HG03432 (cell line): ENCODE measurements around the gene RIOK1.

ENCODE experiments used
- ATAC-seq: cut with Tn5 transposase; IDR thresholded peaks from one replicate; pipeline ENCODE4 v1.9.1; 2021; ENCODE audit warnings: mild to moderate bottlenecking, moderate library complexity; ENCODE audit not compliant: unreplicated experiment

The RIOK1 gene

DNA sequence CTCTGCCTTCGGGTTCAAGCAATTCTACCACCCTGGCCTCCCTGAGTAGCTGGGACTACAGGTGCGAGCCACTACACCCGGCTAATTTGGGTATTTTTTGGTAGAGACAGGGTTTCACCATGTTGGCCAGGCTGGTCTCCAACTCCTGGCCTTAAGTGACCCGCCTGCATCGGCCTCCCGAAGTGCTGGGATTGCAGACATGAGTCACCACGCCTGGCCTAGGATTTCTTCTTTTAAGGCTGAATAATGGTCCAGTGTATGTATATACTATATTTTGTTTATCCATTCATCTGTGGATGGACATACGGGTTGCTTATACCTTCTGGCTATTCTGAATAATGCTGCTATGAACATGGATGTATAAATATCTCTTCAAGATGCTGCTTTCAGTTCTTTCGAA lies 17.1 kb downstream of the RIOK1 start:
- no peak for ATAC-seq

DNA sequence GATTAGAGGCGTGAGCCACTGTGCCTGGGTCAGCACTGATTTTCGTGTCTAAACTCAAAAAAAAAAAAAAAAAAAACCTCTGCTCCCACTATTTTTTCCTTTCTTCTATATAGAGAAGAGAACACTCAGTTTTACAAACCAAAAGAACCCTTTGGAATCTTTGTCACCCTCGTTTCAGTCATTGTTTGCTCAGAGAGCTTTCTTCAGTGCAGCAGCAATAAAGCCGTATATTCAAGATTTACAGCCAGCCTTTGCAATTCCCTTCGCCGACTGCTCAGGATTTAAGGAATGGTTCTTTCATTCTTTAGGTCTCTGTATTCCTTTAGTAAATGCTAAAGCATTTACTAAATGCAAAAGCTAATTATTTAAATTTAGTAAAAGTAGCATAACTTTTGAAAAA lies 20.1 kb downstream of the RIOK1 start:
- ATAC-seq = no peak

DNA sequence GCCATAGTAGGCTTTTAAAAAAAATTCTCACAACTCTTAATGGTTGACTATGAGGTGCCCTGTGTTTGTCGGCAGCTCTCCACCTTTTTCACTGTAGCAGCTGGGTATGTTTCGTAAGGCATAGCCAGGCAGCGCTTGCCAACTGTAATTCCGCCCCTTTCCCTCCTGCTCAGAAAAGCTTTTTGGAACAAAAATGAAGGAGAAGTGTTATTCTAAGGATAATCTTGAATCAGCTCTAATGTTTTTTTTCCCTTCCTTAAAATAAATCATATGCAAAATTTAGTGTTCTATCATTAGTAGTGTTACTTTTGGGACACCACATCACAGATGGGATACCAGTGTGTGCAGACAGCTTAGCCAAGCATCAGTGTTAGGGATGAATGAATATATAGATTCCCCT lies 21.2 kb downstream of the RIOK1 start:
- ATAC-seq = no peak

DNA sequence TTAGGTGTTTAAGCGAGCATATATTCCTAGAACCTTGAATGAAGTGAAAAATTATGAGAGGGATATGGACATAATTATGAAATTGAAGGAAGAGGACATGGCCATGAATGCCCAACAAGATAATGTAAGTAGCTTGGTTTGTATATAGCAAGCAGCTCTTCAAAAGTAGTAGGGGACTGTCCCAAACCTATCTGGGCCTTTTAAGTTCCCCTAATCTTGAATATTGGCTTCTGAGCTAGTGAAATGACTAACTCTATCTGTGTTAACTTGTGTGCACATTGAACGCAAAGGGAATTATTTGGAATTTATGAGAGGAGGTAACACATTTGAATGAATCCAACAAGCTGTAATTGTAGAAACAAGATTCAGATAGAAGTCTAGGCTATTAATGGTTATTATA lies 21.7 kb downstream of the RIOK1 start:
- ATAC-seq = no peak

DNA sequence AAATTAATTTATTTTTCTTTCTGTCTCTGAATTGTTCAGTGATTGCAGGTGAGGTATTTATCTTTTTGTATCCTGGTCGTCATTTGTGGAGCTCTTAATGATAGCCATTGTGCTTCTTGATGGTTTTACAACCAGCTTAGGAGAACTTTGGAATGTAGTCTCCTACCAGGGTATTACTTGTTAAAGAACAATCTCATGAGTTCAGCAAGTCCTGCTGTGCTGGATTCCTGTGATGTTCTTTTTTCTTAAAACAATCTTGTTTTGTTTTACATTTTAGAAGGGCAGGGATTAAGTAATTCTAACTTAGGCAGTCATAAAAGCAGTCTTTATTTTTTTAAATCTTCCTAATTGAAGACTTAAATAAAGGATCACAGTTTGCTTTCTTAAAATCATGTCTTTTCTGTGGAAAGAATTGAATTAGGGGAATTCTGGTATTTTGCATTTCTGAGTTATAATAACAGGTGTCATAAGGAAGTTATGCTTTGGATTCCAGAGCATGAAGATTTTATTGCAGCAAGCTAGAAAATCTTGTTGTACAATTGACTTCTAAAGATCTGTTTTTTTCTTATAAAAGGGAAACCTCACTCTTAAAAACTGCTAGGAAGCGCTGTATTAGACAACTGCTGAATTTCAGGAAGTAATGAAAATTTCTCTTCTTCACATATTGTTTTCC lies 23.7 kb downstream of the RIOK1 start:
- no peak for ATAC-seq

DNA sequence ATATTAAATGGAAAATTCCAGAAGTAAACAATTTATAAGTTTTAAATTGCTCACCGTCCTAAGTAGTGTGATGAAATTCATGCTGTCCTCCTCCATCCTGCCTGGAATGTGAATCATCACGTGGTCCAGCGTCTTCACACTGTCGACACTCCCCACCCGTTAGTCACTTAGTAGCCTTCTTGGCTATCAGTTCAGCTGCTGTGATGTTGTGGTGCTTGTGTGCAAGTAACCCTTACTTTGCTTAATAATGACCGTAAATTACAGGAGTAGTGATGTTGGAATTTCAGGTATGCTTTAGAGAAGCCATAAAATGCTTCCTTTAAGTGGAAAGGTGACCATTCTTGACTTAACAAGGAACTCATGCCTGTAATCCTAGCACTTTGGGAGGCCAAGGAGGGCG lies 25.2 kb downstream of the RIOK1 start:
- no peak for ATAC-seq

DNA sequence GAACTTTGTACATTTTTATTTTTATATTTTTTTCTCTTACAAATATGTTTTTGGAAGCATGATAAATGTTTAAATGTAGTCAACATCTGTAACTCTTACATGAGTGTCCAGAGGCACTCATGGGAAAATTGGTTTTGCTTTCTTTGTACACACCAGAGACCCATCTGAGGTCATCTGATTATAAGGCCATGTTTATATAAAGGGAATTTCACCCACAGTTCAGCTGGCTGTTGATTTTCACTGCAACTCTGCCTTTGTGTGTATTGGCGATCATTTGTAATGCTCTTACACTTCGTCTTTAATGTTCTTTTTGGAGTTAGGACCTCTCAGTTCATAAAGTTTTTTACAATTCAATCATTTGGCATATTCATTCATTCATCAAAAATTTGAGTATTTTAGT lies 28.1 kb downstream of the RIOK1 start:
- ATAC-seq = no peak

DNA sequence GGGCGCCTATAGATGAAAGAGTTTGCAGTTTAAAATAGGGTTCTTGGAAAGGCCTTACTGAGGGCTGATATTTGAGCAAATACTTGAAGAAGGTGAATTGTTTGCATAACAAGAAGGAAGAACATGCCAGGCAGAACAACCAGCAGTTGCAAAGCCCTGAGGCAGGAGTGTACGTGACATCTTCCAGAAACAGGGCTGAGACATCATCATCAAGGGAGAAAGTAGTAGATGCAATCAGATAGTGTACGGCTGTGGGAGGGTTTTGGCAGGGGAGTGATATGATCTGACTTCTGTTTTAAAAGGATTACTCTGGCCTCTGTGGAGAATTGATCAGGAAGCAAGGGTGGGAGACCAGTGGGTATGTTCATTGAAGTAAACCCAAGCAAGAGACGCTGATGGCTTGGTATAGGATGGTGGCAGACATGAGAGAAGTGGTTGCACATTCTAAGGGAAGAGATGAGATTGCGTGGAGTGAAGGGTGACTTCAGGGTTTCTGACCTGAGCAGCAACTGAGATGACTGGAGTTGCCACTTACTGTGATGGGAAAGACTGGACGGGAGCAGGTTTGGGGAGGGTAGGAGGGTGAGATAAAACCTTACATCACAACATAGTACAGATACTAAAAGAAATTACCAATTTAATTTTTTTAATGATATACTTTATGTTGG lies 28.8 kb downstream of the RIOK1 start:
- ATAC-seq = no peak

DNA sequence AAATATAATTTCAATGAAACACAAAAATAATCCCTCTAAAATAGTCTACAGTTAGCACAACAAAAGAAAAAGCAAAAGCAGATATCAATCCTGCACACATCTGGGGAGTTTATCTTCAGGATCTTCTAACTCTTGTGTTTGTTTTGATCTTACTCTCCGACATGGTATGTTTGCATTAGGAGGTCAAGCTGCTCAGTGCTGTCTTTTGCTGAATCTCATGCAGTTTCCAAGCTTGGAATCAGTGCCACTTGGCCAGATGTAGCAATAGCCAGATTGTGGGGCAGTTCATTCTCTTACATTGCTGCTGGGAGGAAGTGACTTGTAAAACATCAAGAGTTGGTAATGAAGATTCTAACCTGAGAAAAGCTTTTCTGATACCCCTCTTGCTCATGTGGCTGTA lies 29.5 kb downstream of the RIOK1 start:
- ATAC-seq = no peak

DNA sequence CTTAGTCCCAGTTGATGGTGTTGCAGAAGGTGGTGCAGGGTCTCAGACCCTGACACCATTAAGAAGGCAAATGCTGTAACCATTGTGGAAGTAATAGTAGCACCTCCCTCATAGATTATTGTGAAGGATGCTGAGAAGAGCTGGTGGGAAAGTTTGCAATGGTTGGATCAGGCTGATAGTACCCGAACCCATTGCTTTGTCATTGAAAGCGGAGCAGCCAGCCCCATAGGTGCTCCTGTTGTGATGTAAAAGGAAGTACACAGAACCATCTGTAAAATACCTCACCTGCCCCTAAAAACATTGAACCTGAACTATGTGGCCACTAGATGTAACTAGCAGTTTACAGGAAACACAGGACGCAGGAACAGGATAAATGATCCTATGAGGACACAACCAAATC lies 31.5 kb downstream of the RIOK1 start:
- ATAC-seq = no peak

DNA sequence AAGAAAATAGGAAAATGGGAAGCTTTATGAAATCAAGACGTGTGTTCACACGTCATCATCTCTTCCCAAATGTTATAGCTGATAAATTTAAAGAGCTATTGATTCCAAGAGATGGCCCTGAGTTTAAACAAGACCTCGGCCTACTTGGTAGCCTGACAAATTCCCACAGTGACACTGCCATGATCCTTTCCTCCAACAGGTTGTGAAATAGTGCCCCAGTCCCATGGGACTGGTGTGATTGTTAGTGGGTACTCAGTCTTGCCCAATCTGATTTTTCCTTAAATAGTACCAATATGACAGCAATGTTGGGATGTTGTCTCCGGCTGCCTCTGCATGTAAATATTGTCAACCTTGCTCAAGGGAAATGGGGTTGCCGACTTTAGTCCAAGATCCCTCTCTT lies 34.5 kb downstream of the RIOK1 start:
- ATAC-seq = no peak

DNA sequence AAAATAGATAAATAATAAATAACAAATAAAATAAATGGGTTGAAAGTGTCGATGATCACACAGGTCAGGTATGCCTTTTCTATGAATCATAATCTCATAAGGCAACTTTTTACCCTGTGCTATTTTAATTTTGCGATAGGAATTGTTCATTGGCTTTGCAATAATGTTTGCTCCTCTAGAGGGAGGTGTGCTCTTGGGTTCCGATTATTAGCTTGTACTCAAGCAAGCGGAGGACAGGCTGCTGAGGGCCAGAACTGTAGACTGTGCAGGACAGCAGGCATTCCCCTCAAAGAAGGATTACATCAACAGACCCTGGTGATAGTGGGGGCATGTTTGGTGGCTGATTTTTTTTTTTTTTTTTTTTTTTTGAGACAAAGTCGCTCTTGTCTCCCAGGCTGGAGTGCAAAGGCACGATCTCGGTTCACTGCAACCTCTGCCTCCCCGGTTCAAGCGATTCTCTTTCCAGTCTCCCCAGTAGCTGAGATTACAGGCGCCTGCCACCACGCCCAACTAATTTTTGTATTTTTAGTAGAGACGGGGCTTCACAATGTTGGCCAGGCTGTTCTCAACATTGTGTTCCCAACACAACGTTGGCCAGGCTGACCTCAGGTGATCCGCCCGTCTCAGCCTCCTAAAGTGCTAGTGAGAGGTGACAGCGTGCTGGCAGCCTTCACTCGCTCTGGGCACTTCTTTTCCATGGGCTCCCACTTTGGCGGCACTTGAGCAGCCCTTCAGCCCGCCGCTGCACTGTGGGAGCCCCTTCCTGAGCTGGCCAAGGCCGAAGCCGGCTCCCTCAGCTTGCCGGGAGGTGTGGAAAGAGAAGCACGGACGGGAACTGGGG lies 35.6 kb downstream of the RIOK1 start:
- no peak for ATAC-seq

DNA sequence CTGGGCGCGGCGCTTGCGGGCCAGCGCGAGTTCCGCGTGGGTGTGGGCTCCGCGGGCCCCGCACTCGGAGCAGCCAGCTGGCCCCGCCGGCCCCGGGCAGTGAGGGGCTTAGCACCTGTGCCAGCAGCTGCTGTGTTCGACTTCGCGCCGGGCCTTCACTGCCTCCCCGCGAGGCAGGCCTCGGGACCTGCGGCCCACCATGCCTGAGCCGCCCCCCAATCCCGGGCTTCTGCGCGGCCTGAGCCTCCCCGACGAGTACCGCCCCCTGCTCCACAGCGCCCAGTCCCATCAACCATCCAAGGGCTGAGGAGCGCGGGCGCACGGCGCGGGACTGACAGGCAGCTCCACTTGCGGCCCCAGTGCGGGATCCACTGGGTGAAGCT lies 36.2 kb downstream of the RIOK1 start:
- no peak for ATAC-seq

DNA sequence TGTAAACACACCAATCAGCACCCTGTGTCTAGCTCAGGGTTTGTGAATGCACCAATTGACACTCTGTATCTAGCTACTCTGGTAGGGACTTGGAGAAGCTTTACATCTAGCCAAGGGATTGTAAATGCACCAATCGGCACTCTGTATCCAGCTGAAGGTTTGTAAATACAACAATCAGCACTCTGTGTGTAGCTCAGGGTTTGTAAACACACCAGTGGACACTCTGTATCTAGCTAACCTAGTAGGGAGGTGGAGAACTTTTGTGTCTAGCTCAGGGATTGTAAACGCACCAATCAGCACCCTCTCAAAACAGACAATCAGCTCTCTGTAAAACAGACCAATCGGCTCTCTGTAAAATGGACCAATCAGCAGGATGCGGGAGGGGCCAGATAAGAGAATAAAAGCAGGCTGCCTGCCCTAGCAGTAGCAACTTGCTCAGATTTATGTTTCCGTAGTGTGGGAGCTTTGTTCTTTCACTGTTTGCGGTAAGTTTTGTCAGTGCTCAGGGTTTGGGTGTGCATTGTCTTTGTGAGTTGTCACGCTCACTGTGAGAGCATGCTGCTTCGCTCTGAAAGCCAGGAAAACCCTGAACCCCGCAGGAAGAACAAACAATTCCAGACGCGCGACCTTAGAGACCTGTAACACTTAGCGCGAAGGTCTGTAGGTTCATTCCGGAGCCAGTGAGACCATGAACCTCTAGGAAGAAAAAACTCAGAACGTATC lies 37.0 kb downstream of the RIOK1 start:
- ATAC-seq = no peak

DNA sequence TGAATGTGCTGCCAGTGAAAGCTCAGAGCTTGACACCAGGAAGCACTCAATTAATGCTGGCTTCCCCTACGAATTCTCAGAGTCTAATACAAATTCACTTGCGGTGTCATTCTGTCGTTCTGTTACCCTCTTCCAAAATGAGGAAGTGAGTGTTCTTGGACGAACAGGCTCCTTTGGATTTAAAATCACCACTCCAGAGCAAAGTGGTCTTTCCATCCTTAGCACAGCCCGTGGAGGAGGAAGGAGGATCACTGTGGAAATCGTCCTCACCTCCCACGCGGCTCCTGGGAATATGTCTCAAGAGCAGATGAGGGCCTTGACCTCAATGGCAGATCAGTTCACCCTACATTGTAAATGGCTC lies 41.7 kb downstream of the RIOK1 start:
- ATAC-seq = no peak

DNA sequence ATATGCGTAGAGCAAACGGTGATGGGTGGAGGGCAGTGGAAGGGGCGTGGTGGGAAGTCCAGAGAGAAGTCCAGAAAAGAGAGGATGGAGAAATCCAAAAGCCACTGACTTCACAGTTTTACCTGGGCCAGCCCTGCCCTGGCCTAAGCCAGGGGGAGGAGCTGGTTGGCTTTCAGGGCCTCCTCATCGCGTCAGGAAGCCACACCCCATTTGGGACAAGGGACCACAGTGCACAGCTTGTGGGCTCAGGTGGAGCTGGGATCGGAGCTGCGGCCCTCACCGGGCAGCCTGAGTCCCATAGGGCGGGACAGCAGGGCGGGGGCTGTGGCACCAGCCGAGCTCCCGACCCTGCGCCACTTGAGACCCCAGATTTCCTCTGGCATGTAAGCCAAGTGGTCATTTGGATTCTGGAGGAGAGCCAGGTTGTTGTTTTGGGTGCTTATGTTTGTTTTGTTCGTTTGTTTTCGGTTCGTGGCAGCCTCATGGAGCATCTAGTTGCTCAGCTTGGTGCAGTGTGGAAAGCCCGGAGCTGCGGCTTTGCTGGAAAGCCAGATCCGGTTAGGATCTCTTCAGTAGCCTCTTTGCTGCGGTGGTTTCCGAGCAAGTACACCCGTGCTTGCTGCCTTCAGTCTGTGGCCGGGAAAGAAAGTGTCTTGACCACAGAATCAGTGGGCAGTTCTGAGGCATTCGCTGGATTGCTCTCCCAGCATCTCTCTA lies 42.2 kb downstream of the RIOK1 start:
- no peak for ATAC-seq

DNA sequence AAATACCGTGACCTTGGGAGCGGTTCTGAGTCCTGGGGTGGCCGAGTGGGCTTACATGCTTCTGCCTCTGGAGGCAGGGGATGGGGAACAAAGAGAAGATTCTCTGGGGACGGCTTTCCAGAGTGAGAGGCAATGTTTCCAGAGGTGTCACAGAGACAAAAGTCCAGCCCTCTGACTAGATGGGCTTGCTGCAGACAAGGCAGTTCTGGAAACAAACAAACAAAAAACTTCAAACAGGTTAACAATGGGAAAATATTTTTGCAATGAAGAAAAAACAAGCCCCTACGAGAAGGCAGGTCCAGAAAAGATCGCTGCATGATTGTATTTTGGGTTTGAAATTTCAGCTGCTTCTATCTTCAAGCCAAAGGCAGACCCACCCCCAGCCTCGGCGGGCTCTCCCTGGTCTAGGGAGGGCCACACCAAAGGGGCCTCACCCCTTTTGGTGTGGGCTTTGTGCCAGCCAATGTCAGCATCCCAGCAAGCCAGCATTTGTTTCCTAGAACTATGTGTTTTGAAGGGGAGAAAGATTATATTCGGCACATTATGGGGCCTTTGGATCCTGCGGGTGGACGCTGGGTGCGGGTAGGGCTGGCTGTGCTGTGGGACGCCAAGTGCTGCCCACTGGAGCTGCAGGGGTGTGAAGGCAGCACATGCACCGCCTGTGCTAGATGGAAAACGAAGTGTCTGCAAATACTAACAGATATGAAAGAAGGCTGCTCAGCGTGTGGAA lies 42.9 kb downstream of the RIOK1 start:
- no peak for ATAC-seq

DNA sequence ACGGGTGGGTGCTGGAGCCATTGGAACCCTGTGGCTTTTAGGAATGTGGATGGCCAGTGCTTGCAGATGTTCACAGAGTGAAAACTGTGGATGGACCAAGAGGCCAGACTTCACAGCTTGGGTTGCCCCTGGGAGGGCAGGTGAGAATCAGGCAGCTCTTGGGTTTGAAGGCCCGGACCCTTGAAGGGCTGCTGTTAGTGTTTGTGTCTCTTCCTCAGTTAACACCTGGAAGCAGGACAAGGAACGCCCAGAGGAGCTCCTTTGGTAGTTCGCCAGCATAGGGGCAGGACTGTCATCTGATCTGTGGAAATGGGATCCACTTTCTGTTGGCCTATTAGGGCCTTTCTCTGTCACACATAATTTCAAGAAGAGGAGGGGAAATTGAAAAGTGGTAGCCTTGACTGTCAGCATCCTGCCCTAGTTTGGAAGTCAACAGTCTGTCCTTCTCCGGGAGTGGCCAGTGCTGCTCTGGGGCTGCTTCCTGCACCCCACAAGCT lies 43.6 kb downstream of the RIOK1 start:
- ATAC-seq = no peak

DNA sequence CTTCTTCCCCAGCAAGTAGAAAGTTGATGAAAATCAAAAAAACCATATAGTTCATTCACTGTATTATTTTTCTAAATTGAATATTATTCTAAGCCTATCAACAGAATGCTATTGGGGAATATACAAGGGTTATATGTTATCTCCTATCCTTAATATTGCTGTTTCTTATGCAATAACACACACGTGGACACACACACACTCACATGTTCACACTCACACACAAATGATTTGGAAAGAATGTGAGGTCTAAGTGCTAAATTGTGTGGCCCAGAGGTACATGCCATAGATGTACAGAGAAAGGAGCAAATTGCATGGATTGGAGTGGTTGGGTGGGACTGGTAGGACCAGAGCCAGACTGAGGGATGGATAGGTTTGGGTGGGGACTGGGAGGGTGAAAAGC lies 45.1 kb downstream of the RIOK1 start:
- no peak for ATAC-seq

DNA sequence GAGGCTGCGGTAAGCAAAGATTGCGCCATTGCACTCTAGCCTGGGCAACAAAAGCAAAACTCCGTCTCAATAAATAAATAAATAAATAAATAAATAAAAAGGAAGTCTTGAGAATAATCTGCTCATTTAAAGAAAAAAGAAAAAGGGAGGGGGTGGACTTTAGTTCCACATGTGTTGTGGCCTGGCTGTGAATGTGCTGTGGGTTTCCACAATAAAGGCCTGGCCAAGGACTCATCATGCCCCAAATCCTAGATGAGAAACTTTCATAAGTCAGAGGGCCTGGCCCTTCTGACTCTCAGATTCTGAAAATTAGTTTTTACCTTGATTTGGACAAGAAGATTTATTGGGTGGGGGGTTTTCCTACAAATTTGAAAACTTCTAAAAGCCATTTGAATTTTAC lies 48.4 kb downstream of the RIOK1 start:
- no peak for ATAC-seq
